Stomach (tissue), 9 donors: Measurements from ENCODE around the gene CAPN5. TPM values are rescaled to one million over a fixed set of nuclear protein-coding genes. Genes with fewer than 3 reads are reported as not detected.

Experiments used
- DNase-seq, 2 donors: peaks; one replicate each; pipeline versions ENCODE4 v3.0.0 to v3.0.0-alpha.2; 2013 to 2019
- H3K27ac ChIP-seq, 5 donors: fragments of 200-600 bp in 4 of 5; sonication (generic) in 4 of 5; one replicate each; pipeline ENCODE4 v1.5.1; 2013 to 2019; ENCODE audit warnings: mild to moderate bottlenecking in 1 of 5, moderate library complexity in 1 of 5
- H3K27me3 ChIP-seq, 3 donors: fragments of 200-600 bp; sonication (generic); one replicate each; pipeline ENCODE4 v1.5.1; 2017 to 2019; ENCODE audit warnings: mixed run types in 1 of 3
- H3K36me3 ChIP-seq, 4 donors: fragments of 200-600 bp; sonication (generic); 1 replicate in 3 of 4; 2 replicates in 1 of 4; pipeline ENCODE4 v1.5.1; 2016 to 2019
- H3K4me1 ChIP-seq, 4 donors: fragments of 200-600 bp; sonication (generic); one replicate each; pipeline ENCODE4 v1.5.1; 2016 to 2019
- H3K4me3 ChIP-seq, 4 donors: fragments of 200-600 bp; sonication (generic) in 3 of 4; one replicate each; pipeline ENCODE4 v1.5.1; 2016 to 2019; ENCODE audit warnings: mild to moderate bottlenecking in 1 of 4
- H3K9me3 ChIP-seq, 4 donors: fragments of 200-600 bp; sonication (generic); one replicate each; pipeline ENCODE4 v1.5.1; 2016 to 2019
- EP300 ChIP-seq: sonication (generic); formaldehyde crosslinking; IDR thresholded peaks from one replicate; pipeline ENCODE4 v1.6.1; 2017; ENCODE audit warnings: antibody characterized with exemption
- POLR2A ChIP-seq, 4 donors: fragments of 450-650 bp; IDR thresholded peaks; one replicate each; pipeline ENCODE4 v1.6.1; 2016; ENCODE audit warnings: antibody characterized with exemption in 4 of 4, control low read depth in 2 of 4, mild to moderate bottlenecking in 1 of 4, moderate library complexity in 1 of 4
- POLR2AphosphoS5 ChIP-seq, 3 donors: sonication (generic); formaldehyde crosslinking; IDR thresholded peaks; one replicate each; pipeline ENCODE4 v1.6.1; 2016; ENCODE audit warnings: antibody characterized with exemption in 3 of 3
- WGBS, 5 donors: extraction: QIAGEN DNeasy Blood & Tissue Kit in 3 of 5; methylation state at CpG; one replicate each; pipeline versions ENCODE4 v1.1.5 to v1.1.7; 2013 to 2018; 5-methylcytosine and 5-hydroxymethylcytosine counted together
- intact Hi-C: fragments of 100-400 bp; cut with DNase I; formaldehyde crosslinking; loops from one replicate; pipeline ENCODE4 v1.15.1; 2023; ENCODE audit warnings: low total_unique reads
- polyA plus RNA-seq, 3 donors: library from polyadenylated mRNA; stranded (reverse); fragments of 200-250 nt; gene quantifications; one replicate each; pipeline ENCODE4 v1.2.3, GENCODE V29; 2013
- total RNA-seq, 5 donors: library from RNA; depleted of rRNA; stranded (reverse); fragments of >200 nt; gene quantifications; one replicate each; pipeline versions ENCODE4 v1.1.0 to v1.2.3, GENCODE V29; 2014 to 2016
- TF ChIP-seq, protein P1 (sequence below), 7 experiments: fragments of 450-650 bp in 4 of 7; fragments of 200-600 bp in 3 of 7; sonication (generic) in 3 of 7; IDR thresholded peaks; one replicate each; pipeline ENCODE4 v1.5.1; 2016 to 2019; ENCODE audit warnings: antibody characterized with exemption in 7 of 7, control low read depth in 2 of 7, mild to moderate bottlenecking in 1 of 7
- donor health status: healthy with polysubstance abuse.
- donor health status: Bipolar disorder and iron deficiency.
- donor health status: healthy.

The CAPN5 gene
- total and polyA plus RNA-seq, 8 donors = 10.0 to 110 (median 65.9) TPM

DNA sequence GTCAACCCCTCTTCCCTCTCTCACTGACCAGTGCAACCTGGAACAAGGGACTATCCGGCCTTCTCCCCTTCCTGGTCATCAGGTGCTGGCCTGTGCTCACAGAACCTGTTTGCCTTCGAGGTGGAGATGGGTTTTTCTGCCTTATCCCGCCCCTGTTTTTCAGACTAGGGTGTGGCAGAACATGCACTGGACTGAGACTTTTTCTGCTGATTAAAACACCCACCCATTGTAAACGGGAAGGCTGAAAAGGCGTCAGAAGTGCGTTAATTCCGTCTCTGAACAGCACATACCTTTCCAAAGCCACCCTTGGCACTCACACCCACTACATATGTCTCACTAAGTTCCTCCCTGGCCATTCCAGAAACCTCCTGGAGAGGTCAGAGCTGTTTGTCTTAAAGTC is 36.9 kb upstream of the CAPN5 start:
- TF ChIP-seq EP300 (no peak), POLR2AphosphoS5 (IDR thresholded peaks at IDR 0.05) (peak in 2 of 3 donors; percentile 48 to 74)
- peaks cover 0 to 7% (median 2%) of the 10 kb centered on the region in 4 donors for H3K4me1 ChIP-seq
- intact Hi-C loops = no loop called here
- 29 to 50% (median 47%) methylated on average over 7 of the region's 7 CpGs for WGBS, 5 donors
- H3K9me3 ChIP-seq = no peaks in the 10 kb centered on the region
- H3K27me3 ChIP-seq = peaks cover 0 to 23% (median 7%) of the 10 kb centered on the region in 3 donors
- peak overlapping the region in 3 of 5 donors; percentile 55 to 78 (median 63) for H3K27ac ChIP-seq
- no peak overlapping the region for H3K4me3 ChIP-seq
- no peaks in the 10 kb centered on the region for H3K36me3 ChIP-seq
- peak; percentile 53 to 63 for DNase-seq

DNA sequence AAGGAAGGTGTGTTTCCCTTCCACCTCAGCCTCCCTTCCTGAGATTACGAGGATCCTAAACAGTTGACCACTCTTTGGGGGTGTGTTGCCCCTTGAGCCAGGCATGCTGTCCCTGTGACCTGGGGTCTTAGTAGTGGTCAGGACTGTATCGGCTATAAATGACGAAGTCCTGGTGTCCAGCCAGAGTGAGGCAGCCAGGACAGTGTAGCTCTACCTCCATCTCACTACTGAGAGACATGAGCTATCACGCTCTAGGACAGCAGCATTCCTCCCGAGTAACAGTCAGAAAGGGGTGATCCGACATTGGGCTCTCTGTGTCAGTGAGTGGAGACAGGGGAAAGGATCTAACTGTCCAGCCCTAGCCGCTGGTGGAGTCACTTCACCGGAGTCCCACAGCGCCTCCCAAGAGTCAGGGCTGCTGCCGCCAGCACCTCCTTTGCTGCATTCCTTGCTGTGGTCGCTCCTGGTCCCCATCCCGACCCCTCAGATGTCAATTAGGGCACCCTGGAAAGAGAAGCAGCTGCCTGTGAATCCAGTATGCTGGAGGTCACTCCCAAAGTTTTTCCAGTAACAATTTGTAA is 35.8 kb upstream of the CAPN5 start:
- Histone ChIP-seq H3K27ac (peak overlapping the region in 4 of 5 donors; percentile 20 to 78 (median 62)), H3K36me3 (no peaks in the 10 kb centered on the region), H3K27me3 (peaks cover 0 to 23% (median 7%) of the 10 kb centered on the region in 3 donors), H3K4me1 (peaks cover 0 to 18% (median 10%) of the 10 kb centered on the region in 4 donors), H3K4me3 (no peak overlapping the region), H3K9me3 (no peaks in the 10 kb centered on the region)
- intact Hi-C loops = no loop called here
- TF ChIP-seq, protein P1, sequence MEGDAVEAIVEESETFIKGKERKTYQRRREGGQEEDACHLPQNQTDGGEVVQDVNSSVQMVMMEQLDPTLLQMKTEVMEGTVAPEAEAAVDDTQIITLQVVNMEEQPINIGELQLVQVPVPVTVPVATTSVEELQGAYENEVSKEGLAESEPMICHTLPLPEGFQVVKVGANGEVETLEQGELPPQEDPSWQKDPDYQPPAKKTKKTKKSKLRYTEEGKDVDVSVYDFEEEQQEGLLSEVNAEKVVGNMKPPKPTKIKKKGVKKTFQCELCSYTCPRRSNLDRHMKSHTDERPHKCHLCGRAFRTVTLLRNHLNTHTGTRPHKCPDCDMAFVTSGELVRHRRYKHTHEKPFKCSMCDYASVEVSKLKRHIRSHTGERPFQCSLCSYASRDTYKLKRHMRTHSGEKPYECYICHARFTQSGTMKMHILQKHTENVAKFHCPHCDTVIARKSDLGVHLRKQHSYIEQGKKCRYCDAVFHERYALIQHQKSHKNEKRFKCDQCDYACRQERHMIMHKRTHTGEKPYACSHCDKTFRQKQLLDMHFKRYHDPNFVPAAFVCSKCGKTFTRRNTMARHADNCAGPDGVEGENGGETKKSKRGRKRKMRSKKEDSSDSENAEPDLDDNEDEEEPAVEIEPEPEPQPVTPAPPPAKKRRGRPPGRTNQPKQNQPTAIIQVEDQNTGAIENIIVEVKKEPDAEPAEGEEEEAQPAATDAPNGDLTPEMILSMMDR (IDR thresholded peaks at IDR 0.05) = no peak
- TF ChIP-seq POLR2A (IDR thresholded peaks at IDR 0.05) = no peak
- TF ChIP-seq EP300 = no peak
- no peak for TF ChIP-seq POLR2AphosphoS5 (IDR thresholded peaks at IDR 0.05)
- DNase-seq = no peak
- WGBS, 5 donors = 77 to 93% (median 86%) methylated on average over 12 of the region's 12 CpGs

DNA sequence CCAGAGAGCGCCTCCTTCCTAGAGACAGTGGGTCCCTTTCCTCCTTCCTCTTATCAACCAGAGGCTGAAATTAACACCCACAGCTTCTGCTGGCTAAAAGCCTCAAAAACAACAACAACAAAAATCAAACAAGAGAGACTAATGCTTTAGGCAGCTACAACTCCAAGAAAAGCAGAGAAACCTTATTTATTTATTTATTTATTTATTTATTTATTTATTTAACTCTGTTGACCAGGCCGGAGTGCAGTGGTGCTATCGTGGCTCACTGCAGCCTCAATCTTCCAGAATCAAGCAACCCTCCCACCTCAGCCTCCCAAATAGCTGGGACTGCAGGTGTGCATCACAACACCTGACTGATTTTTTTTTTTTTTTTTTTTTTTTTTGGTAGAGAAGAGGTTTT is 35.2 kb upstream of the CAPN5 start:
- 79 to 84% (median 84%) methylated on average over 3 of the region's 3 CpGs for WGBS, 5 donors
- Histone ChIP-seq H3K27ac (peak overlapping the region in 1 of 5 donors; percentile 78), H3K36me3 (no peaks in the 10 kb centered on the region), H3K4me1 (peaks cover under 1 to 20% (median 15%) of the 10 kb centered on the region in 4 donors), H3K4me3 (no peak overlapping the region), H3K9me3 (no peaks in the 10 kb centered on the region), H3K27me3 (peaks cover 0 to 23% (median 7%) of the 10 kb centered on the region in 3 donors)
- intact Hi-C loops = no loop called here
- DNase-seq = no peak
- TF ChIP-seq, protein P1 (IDR thresholded peaks at IDR 0.05) = no peak

DNA sequence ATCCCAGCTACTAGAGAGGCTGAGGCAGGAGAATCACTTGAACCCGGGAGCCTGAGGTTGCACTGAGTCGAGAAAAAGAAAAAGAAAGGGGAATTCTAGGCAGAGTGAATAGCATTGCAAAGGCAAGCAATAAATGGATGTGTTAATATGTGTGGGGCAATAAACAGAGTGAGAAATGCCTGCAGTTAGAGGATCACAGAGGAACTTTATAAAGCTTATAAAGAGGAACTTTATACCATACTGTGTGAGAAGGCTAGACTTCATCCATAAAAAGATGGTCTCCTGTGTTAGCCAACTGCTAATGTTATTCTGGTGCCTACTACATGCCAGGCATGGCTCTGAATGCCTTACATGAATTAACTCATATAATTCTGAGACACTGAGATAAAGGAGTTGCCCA is 31.7 kb upstream of the CAPN5 start:
- DNase-seq = no peak
- peak overlapping the region; percentile 25 to 73 (median 56) for H3K27ac ChIP-seq
- intact Hi-C loops = no loop called here
- H3K4me3 ChIP-seq = peak overlapping the region in 2 of 4 donors; percentile 16 to 17
- TF ChIP-seq POLR2A (IDR thresholded peaks at IDR 0.05) (no peak), EP300 (no peak), POLR2AphosphoS5 (IDR thresholded peaks at IDR 0.05) (no peak)
- TF ChIP-seq, protein P1 (IDR thresholded peaks at IDR 0.05) = no peak
- 38 to 71% (median 53%) methylated on average over 2 of the region's 2 CpGs for WGBS, 5 donors
- H3K27me3 ChIP-seq = peaks cover 0 to 53% (median 23%) of the 10 kb centered on the region in 3 donors
- H3K9me3 ChIP-seq = no peaks in the 10 kb centered on the region
- H3K4me1 ChIP-seq = peaks cover 15 to 34% (median 26%) of the 10 kb centered on the region in 4 donors
- H3K36me3 ChIP-seq = peaks cover 0 to 6% (median 0%) of the 10 kb centered on the region in 4 donors

DNA sequence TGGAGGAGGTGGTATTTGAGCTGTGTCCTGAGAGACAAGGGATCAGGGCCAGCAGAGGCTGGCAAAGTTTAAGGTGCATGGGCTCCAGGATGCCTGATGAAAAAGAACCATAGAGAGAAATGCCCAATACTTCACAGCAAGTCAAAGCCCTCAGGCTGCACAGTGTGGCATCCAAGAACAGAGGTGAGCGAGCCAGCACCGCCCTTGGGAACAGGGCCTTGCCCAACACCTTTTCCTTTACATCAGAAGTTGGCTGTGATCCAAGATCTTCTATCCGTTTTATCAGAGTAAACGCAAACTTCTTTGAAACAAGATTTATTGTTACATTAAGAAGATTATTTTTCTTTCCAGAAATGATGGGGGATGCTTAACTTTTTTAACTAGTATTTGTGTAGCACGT is 31.2 kb upstream of the CAPN5 start:
- intact Hi-C loops = no loop called here
- Histone ChIP-seq H3K4me1 (peaks cover 16 to 39% (median 29%) of the 10 kb centered on the region in 4 donors), H3K27me3 (peaks cover 0 to 54% (median 28%) of the 10 kb centered on the region in 3 donors), H3K27ac (peak overlapping the region; percentile 25 to 73 (median 56)), H3K9me3 (no peaks in the 10 kb centered on the region), H3K36me3 (peaks cover 0 to 11% (median 0%) of the 10 kb centered on the region in 4 donors), H3K4me3 (peak overlapping the region in 2 of 4 donors; percentile 17 to 19)
- DNase-seq = peak; percentile 67 to 81
- TF ChIP-seq EP300 (no peak), POLR2AphosphoS5 (IDR thresholded peaks at IDR 0.05) (peak in 2 of 3 donors; percentile 72 to 75)
- 20 to 33% (median 27%) methylated on average over 5 of the region's 5 CpGs for WGBS, 5 donors
